Ramos (cell line): ENCODE results near the gene SETD6.

ENCODE experiments used
- in situ Hi-C: fragments of 300-500 bp; cut with MboI; formaldehyde crosslinking; loops from one replicate; pipeline ENCODE4 v1.14.3; 2022; ENCODE audit warnings: low sequenced_read_pairs; ENCODE audit not compliant: unreplicated experiment

The SETD6 gene

DNA sequence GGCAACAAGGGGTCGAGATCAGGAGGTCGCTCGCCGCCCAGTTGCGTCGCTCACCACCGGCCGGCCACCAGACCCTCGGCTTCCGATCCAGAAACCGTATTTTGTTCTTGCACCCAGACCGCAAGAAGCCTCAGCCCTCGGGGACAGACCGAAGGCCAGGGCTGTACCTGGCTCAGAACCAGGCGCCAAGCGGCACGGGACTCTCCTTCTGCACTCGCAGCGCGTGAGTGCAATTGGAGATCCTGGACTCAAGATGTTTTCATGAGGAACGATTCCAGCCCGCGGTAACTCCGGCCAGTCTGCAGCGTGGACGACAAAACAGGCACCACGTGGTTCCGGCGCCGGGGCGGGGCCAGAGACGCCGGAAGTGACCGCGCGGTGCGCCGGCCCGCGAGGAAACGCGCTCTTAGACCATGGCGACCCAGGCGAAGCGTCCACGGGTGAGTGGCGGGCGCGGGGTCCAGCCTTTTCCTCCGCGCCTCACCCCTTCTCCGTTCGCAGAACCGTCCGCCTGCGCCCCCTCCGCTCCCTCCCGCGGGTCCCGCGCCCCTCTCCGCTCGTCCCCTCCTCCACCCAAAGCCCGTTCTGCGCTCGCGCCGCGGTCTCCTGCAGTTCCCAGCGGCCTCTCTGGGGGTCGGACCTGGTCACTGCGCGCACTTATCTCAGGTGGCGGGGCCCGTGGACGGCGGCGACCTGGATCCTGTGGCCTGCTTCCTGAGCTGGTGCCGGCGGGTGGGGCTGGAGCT, at the start of gene SETD6:
Gene SETD6, plus strand, starts transcription at position 393 of the 746 bp plus-strand sequence. Its CDS starts 21 bp downstream, at position 414.
- in situ Hi-C loops: no loop called here

DNA sequence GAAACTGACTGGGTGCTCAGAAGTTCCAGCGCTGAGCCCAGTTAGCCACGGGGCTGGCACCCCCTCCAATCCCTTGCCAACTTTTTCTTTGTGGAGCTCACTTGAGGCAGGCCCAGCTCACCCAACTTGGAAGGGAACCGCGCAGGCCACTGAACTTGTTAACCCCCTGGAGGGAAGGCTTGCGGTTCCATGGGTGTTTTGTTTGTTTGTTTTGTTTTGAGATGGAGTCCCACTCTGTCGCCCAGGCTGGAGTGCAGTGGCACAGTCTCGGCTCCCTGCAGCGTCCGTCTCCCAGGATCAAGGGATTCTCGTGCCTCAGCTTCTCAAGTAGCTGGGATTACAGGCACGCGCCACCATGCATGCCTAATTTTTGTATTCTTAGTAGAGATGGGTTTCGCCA, 49.5 kb upstream of the SETD6 start:
- in situ Hi-C loops: no loop called here

DNA sequence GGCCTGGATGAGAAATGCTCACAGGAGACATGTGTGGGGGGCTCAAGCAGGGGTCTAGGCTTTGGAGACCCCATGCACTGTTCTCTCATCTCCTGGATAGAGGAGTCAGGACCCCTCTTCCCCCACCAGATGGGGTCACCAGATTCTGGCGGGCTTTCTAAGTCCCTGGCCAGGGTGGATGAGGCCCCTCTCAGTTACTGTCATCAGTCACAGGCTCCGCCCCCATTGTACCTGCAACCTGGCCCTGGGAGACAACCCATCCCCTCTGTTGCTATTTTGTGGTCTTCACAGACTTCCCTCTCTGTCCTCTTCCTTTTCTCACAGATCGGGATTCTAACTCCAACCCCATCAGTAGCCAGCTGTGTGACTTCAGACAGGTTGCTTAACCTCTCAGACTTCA, 48.9 kb upstream of the SETD6 start:
- in situ Hi-C loops: no loop called here

GRCh38 chr16:58467905-58468304, 47.4 kb upstream of the SETD6 start:
- in situ Hi-C loops: no loop called here

GRCh38 chr16:58471209-58471975, 43.9 kb upstream of the SETD6 start:
- in situ Hi-C loops: no loop called here

DNA sequence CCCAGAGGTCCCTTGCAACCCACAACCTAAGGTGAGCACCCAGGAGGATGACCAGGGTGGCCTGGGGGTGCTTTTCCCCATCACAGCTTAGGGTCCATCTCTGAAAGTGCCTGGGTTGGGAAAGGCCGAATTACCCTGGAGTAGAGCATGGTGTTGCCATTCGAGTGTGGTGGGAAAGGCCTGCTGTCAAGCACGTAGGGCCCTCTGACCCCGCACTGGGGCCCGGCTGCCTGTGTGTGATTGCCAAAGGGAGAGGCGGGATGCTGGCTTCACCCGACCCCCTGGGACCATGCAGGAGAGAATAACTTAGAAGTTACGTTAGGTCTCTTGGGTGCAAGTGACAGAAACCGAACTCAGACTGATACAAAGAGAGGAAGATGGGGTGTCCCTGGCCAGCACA, 43.1 kb upstream of the SETD6 start:
- in situ Hi-C loops: no loop called here

DNA sequence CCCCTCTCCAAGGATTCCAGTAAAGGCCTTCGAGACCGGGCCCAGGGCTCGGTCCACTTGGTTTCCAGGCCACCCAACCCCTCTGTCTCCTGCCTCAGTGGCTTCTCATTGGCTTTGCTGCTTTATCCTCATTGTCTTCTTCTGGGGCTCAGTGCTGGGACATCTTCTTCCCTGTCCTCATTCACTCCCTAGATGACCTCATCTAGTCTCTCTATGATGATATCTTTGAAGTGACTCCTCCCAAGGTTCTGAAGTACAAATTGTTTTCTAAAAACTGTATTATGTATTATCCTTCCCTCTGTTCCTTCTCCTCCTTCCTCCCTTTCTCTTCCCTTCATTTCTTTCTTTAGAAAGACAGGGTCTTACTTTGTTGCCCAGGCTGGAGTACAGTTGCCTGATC, 42.5 kb upstream of the SETD6 start:
- in situ Hi-C loops: no loop called here

GRCh38 chr16:58474296-58474695, 41.0 kb upstream of the SETD6 start:
- in situ Hi-C loops: no loop called here

DNA sequence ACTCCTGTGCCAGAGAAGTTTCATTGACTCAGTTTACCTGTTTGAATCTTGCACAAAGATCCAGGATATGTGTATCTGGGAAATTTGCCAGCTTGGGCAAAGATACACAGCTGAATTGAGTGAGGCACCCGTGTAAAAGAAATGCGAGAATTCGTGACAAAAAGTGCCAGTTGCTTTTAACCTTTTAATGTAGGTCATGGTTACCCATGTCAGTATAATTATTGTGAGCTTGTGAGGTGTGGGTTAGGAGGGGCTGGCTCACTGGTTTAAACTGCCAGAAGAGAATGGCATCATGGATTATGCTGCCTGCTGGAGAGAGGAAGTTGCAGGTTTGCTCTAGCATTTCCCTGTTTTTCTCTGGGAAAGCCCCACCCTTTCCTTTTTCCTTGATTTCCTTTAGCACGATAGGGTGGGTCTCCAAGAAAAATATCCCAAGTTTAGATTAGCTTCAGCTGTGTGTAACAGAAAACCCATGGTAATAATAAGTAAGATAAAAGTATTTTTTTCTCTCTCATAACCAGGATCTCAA, 40.2 kb upstream of the SETD6 start:
- in situ Hi-C loops: no loop called here

DNA sequence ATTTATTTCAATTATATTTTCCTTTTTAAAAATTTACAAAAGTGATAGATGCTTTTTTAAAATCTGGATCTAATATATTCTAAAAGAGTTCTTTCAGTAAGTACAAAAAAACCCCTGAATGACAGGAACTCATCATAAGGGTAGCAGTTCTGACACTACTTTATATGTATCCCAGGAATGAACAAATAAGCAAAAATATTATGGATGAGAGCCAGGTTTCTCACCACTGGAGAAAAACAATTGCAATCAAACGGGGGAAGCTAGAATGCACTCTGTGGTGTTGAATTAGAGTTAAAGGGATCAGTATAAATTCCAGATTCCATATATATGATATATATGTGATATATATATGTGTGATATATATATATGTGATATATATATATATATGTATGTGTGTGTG, 38.5 kb upstream of the SETD6 start:
- in situ Hi-C loops: no loop called here

DNA sequence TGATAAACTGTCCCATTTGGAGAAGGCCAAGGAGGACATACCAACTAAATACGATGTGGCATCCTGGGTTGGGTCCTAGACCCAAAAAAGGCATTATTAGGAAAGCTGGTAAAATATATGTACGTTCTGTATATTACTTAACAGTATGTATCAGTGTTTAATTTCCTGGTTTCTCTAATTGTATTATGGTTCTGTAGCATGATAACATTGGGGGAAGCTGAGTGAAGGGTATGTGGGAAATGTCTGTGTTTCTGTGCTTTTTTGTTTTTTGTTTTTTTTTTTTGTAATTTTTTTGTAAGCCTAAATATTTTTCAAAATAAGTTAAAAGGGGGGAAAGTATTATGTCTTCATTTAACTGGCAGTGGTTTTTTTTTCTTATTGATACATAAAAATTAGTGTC, 36.9 kb upstream of the SETD6 start:
- in situ Hi-C loops: no loop called here

- in situ Hi-C loops: no loop called here
Observed at GRCh38 chr16:58481226-58481869, 34.0 kb upstream of the SETD6 start.

GRCh38 chr16:58481931-58482330, 33.4 kb upstream of the SETD6 start:
- in situ Hi-C loops: no loop called here

- in situ Hi-C loops: no loop called here
Observed at GRCh38 chr16:58485184-58485887, 30.0 kb upstream of the SETD6 start.

DNA sequence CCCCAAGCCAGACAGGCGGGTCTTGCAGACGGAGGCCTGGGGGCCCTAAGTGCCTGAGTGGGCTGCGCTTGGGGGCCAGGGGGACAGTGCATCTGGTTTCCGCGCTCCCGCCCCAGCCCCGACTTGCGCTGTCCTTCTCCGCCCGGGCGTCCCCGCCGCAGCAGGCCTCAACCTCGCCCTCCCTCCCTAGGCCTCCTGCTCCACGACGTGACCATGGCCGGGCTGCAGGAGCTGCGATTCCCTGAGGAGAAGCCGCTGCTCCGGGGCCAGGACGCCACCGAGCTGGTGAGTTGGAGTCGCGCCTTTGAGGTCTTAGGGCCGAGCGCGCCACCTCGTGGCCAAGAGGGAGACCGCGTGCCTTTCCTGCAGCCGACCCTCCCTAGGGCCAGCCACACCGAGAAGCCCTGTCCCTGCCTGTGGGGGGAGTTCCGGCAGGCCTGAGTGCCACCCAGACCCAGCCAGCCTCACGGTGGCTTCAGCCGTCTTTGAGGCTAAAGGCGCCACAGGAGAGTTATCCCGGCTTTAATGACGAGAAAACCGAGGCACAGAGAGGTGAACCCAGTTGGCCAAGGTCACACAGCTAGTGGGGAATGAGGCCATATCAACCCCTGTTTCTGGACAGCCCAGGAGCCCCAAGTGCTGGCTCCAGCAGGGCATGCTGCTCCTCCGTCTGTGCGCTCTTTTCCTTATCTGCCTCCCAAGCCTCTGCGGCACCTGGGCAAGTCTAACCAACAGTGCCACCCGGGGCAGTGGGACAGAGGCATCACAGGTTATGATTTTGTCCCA, 27.6 kb upstream of the SETD6 start:
- in situ Hi-C loops: no loop called here

DNA sequence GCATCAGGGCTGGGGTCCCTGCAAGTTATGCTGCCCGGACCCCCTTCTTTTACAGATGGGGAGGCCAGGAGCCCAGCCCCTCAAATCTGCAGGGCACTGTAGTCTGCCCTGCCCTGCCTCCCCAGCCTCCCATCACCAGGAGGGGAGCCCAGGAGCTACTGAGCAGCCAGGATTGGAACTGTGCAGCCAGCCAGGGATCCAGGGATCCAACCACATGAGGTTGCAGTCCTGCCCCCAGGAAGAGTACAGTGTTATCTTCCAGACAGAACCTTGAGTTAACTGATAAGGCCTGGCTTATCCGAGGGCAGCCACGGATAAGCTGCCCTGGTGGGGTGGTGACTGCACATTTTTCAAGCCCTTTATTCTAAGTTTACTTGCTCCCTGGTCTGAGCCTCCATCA, 26.8 kb upstream of the SETD6 start:
- in situ Hi-C loops: no loop called here

- in situ Hi-C loops: loop anchor here (5.0 kb wide), 1 partner anchor 158 kb away; no protein-coding TSS in a partner anchor
Observed at GRCh38 chr16:58490065-58490464, 25.3 kb upstream of the SETD6 start.

DNA sequence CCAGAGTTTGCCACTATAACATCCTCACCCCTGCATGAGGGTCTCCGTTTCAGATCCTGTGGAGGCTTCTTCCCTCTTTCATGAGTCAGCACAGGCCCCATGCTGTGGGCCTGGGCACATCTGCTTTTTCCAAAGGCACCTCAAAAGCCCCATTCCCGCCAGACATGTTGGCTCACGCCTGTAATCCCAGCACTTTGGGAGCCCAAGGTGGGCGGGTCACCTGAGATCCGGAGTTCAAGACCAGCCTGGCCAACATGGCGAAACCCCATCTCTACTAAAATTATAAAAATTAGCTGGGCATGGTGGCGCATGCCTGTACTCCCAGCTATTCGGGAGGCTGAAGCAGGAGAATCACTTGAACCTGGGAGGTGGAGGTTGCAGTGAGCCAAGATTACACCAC, 24.8 kb upstream of the SETD6 start:
- in situ Hi-C loops: loop anchor here (5.0 kb wide), 1 partner anchor 158 kb away; no protein-coding TSS in a partner anchor

DNA sequence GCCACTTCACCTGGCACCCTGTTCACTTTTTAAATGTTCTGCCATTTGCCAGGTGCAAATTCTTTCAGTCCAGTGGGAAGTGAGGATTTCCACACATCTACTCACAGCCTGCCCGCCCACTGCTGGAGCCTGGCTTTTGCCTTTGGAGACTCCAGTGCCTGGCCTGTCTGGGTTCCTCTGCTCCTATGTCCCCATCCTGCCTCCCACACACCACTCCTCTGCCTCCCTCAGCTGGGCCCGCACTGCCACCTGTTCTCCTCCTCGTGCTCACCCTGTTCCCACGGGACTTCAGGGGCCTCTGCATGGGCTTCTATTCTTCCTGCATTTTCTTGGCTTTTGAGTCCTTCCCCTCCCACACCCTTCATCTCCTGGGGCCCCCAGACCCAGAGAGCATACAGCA, 23.3 kb upstream of the SETD6 start:
- in situ Hi-C loops: loop anchor here (5.0 kb wide), 1 partner anchor 160 kb away; no protein-coding TSS in a partner anchor
